Measurements from ENCODE around the gene GALNT10. TPM values are rescaled to one million over a fixed set of nuclear protein-coding genes. Genes with fewer than 3 reads are reported as not detected.

GALNT10 gene
- total RNA-seq, 2 donors from 2014 or later = 30.2 to 43.4 TPM

DNA sequence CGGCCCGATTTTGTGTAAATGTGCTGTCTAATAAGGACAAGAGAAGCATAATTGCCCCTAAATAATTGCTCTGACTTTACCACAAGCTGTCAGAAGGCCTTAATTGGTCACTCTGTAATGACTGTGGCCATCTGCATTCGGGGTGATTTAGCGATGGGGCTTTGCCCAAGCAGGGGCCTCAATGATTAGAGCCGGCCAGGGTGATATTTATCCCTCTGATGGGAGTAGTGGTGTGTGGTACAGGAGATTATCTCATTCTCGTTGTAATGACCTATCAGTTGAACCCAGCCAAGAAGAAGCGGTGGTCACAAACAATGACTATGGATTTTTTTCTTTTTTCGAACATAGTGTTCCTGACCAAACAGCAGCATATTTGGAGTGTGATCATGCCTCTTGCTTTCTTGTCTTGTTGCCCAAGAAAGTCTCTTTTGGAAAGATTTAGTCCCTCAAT lies 183.2 kb downstream of the GALNT10 start:
- no peak overlapping the region for H3K27ac ChIP-seq (ENCODE audit: low read depth, low read length)
- 88 to 89% methylated on average over 8 of the region's 8 CpGs for WGBS, 2 experiments (ENCODE audit: insufficient coverage in 1 of 2, insufficient read length in 1 of 2)
- DNase-seq = no peak
- H3K9me3 Mint-ChIP-seq = no peaks in the 10 kb centered on the region
- H3K27ac Mint-ChIP-seq = no peak overlapping the region
- no peak overlapping the region for H3K4me3 ChIP-seq (ENCODE audit: low read length)
- peaks cover 12% of the 10 kb centered on the region for H3K4me1 Mint-ChIP-seq
- no peaks in the 10 kb centered on the region for H3K27me3 ChIP-seq (ENCODE audit: control insufficient read depth, insufficient read depth, low read length, poor library complexity, severe bottlenecking)
- no peaks in the 10 kb centered on the region for H3K9me3 ChIP-seq (ENCODE audit: control insufficient read depth, low read length)
- H3K4me3 Mint-ChIP-seq = no peak overlapping the region
- H3K4me1 ChIP-seq (ENCODE audit: control insufficient read depth, insufficient read depth, low read length) = peaks cover 5% of the 10 kb centered on the region
- peaks cover 15% of the 10 kb centered on the region for H3K36me3 Mint-ChIP-seq (ENCODE audit: low read depth)
- no peaks in the 10 kb centered on the region for H3K27me3 Mint-ChIP-seq (ENCODE audit: insufficient read depth)
- H3K9ac ChIP-seq (ENCODE audit: extremely low read depth, low read length, poor library complexity, severe bottlenecking) = no peak overlapping the region
- TF ChIP-seq, protein P1, sequence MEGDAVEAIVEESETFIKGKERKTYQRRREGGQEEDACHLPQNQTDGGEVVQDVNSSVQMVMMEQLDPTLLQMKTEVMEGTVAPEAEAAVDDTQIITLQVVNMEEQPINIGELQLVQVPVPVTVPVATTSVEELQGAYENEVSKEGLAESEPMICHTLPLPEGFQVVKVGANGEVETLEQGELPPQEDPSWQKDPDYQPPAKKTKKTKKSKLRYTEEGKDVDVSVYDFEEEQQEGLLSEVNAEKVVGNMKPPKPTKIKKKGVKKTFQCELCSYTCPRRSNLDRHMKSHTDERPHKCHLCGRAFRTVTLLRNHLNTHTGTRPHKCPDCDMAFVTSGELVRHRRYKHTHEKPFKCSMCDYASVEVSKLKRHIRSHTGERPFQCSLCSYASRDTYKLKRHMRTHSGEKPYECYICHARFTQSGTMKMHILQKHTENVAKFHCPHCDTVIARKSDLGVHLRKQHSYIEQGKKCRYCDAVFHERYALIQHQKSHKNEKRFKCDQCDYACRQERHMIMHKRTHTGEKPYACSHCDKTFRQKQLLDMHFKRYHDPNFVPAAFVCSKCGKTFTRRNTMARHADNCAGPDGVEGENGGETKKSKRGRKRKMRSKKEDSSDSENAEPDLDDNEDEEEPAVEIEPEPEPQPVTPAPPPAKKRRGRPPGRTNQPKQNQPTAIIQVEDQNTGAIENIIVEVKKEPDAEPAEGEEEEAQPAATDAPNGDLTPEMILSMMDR (conservative IDR thresholded peaks at IDR 0.05) = no peak
- peaks cover 40% of the 10 kb centered on the region for H3K36me3 ChIP-seq (ENCODE audit: control insufficient read depth, insufficient read depth, low read length)

DNA sequence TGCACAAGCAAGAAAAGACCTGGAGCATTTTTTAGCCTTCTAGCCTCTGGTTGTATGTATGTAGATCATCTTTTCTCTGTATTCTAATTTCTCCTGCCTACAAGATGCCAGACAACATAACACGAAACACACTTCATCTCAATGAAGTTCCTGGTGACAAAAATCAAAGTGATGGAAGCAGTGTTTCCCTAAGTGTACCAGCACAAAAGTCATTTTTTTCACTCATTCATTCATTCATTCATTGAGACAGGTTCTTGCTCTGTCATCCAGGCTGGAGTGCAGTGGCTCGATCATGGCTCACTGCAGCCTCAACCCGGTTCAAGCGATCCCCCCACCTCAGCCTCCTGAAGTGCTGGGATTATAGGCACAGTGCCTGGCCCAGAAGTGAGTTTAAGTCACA lies 183.7 kb downstream of the GALNT10 start:
- Mint-ChIP-seq H3K27ac (no peak overlapping the region), H3K27me3 (ENCODE audit: insufficient read depth) (no peaks in the 10 kb centered on the region), H3K36me3 (ENCODE audit: low read depth) (peaks cover 15% of the 10 kb centered on the region), H3K4me3 (no peak overlapping the region), H3K4me1 (peaks cover 10% of the 10 kb centered on the region), H3K9me3 (no peaks in the 10 kb centered on the region)
- TF ChIP-seq, protein P1 (conservative IDR thresholded peaks at IDR 0.05) = no peak
- H3K4me3 ChIP-seq (ENCODE audit: low read length) = no peak overlapping the region
- DNase-seq = no peak
- H3K36me3 ChIP-seq (ENCODE audit: control insufficient read depth, insufficient read depth, low read length) = peaks cover 44% of the 10 kb centered on the region
- peaks cover 5% of the 10 kb centered on the region for H3K4me1 ChIP-seq (ENCODE audit: control insufficient read depth, insufficient read depth, low read length)
- H3K27me3 ChIP-seq (ENCODE audit: control insufficient read depth, insufficient read depth, low read length, poor library complexity, severe bottlenecking) = no peaks in the 10 kb centered on the region
- H3K27ac ChIP-seq (ENCODE audit: low read depth, low read length) = no peak overlapping the region
- 94 to 100% methylated on average over 4 of the region's 4 CpGs for WGBS, 2 experiments (ENCODE audit: insufficient coverage in 1 of 2, insufficient read length in 1 of 2)
- no peak overlapping the region for H3K9ac ChIP-seq (ENCODE audit: extremely low read depth, low read length, poor library complexity, severe bottlenecking)
- H3K9me3 ChIP-seq (ENCODE audit: control insufficient read depth, low read length) = no peaks in the 10 kb centered on the region

DNA sequence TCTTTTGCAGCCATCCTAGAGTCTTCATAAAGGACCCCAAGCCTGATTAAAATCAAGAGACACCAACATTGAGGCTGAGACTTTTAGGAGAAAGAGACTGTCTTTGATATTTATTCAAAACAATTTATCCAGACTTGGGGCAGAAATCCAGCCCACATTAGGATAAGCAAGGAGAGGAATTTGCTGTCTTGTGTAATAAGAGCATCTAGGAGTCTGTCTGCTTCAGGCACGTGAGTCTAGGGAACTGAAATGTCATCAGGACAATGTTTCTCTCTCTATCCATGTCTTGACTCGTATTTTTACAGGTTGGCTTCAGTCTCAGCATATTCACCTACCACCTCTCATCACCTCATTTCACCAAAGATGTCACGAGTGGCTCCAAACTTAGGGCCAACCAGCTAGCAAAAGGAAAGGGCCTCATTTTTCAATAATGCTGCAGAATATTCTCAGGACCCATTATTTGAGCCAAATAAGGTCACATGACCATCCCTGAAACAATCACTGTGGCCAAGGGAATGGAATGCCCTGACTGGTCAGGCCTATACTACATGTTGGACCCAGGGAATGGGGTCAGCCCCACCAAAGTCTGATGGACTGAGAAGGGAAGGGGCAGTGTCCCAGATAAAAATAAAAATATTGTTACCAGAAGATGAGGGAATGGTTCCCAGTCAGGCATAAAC lies 184.9 kb downstream of the GALNT10 start:
- H3K27me3 ChIP-seq (ENCODE audit: control insufficient read depth, insufficient read depth, low read length, poor library complexity, severe bottlenecking) = no peaks in the 10 kb centered on the region
- H3K27ac Mint-ChIP-seq = no peak overlapping the region
- no peaks in the 10 kb centered on the region for H3K4me1 ChIP-seq (ENCODE audit: control insufficient read depth, insufficient read depth, low read length)
- no peak overlapping the region for H3K9ac ChIP-seq (ENCODE audit: extremely low read depth, low read length, poor library complexity, severe bottlenecking)
- no peaks in the 10 kb centered on the region for H3K9me3 Mint-ChIP-seq
- peaks cover 56% of the 10 kb centered on the region for H3K36me3 ChIP-seq (ENCODE audit: control insufficient read depth, insufficient read depth, low read length)
- DNase-seq = no peak
- no peak overlapping the region for H3K4me3 ChIP-seq (ENCODE audit: low read length)
- H3K27me3 Mint-ChIP-seq (ENCODE audit: insufficient read depth) = peaks cover under 1% of the 10 kb centered on the region
- H3K4me3 Mint-ChIP-seq = no peak overlapping the region
- WGBS, 2 experiments (ENCODE audit: insufficient coverage in 1 of 2, insufficient read length in 1 of 2) = 92 to 96% methylated on average over 3 of the region's 3 CpGs
- no peak overlapping the region for H3K27ac ChIP-seq (ENCODE audit: low read depth, low read length)
- H3K9me3 ChIP-seq (ENCODE audit: control insufficient read depth, low read length) = no peaks in the 10 kb centered on the region
- TF ChIP-seq, protein P1 (conservative IDR thresholded peaks at IDR 0.05) = no peak
- H3K4me1 Mint-ChIP-seq = peaks cover 2% of the 10 kb centered on the region
- peaks cover 19% of the 10 kb centered on the region for H3K36me3 Mint-ChIP-seq (ENCODE audit: low read depth)

Measured in endodermal cell (in vitro differentiated cells).